Activated T-helper 17 cell treated with anti-CD3 and anti-CD28 coated beads, Interleukin-2, amount 50 U/mL, for 72 hours (primary cell): Measurements from ENCODE around the gene PHACTR4. TPM values are rescaled to one million over a fixed set of nuclear protein-coding genes. Genes with fewer than 3 reads are reported as not detected.
"Not testable (repeated sequence)": the region's sequence is repeated elsewhere in the genome, so short reads cannot be mapped to it uniquely, and the experiment has no call there.

Source experiments
- ATAC-seq: fragments of 150-1000 bp; cut with Tn5 transposase; replicated peaks from 2 replicates; pipeline ENCODE4 v1.10.0; 2021; ENCODE audit warnings: mild to moderate bottlenecking, moderate library complexity
- H3K27ac Mint-ChIP-seq: one replicate; pipeline ENCODE4 v1.8.0; 2022; ENCODE audit warnings: mixed read lengths
- H3K27me3 Mint-ChIP-seq: one replicate; pipeline ENCODE4 v1.8.0; 2022; ENCODE audit warnings: mixed read lengths
- H3K36me3 Mint-ChIP-seq: one replicate; pipeline ENCODE4 v1.8.0; 2022; ENCODE audit warnings: low read depth, mild to moderate bottlenecking, mixed read lengths
- H3K4me1 Mint-ChIP-seq: one replicate; pipeline ENCODE4 v1.8.0; 2022; ENCODE audit warnings: mixed read lengths
- H3K4me3 Mint-ChIP-seq: one replicate; pipeline ENCODE4 v1.8.0; 2022; ENCODE audit warnings: mild to moderate bottlenecking, mixed read lengths
- H3K9me3 Mint-ChIP-seq: one replicate; pipeline ENCODE4 v1.8.0; 2022; ENCODE audit warnings: mixed read lengths
- total RNA-seq, 2 donors: library from RNA; stranded (reverse); gene quantifications; one replicate each; pipeline ENCODE4 v1.2.3, GENCODE V29; 2022

PHACTR4 gene
- total RNA-seq, 2 donors from 2014 or later: 25.6 to 29.3 TPM

DNA sequence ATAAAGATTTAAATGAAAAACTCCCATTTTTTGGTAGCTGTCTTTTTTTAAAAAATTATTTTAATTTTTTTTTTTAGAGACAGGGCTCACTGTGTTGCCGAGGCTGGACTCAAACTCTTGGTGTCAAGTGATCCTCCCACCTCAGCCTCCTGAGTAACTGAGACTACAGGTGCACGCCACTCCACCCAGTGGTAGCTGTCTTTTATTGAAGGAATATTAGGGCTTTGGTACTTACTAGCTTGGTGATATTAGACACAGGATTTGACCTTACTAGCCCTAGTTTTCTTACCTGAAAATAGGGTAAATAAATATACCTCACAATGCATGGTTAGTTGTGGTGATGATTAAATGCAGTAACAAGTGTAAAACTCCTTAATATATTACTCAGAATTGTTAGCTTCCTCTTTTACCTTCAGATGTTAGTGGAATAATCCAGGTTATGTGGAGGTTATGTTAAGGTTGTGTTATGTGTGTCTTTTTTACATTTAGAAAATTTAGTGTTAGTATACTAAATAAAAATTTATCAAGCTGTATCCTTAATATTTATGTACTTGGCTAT lies 66.8 kb downstream of the PHACTR4 start:
- no peak for ATAC-seq
- Mint-ChIP-seq H3K4me3 (no peak overlapping the region), H3K27me3 (no peaks in the 10 kb centered on the region)

DNA sequence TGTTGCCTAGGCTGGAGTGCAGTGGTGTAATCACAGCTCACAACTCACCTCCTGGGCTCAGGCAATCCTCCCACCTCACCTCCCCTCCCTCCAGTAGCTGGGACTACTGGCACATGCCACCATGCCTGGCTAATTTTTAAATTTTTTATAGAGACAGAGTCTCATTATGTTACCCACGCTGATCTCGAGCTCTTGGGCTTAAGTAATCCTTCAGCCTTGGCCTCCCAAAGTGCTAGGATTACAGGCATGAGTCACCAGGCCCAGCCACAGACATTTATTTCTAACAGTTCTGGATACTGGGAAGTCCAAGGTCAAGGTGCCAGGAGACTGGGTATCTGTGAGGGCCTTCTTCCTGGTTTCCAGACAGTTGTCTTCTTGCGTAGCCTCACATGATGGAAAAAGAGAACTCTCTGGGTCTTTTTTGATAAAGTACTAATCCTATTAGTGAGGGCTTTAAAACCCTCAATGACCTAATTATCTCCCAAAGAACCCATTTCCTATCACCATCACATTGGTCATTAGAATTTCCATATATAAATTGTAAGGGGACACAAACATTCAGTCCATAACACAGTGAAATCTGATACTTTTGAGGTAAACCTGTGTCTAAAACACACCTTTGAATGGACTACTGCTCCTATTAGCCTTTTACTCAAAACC lies 67.9 kb downstream of the PHACTR4 start:
- H3K27ac Mint-ChIP-seq: no peak overlapping the region
- no peaks in the 10 kb centered on the region for H3K4me1 Mint-ChIP-seq
- H3K27me3 Mint-ChIP-seq: no peaks in the 10 kb centered on the region
- no peaks in the 10 kb centered on the region for H3K36me3 Mint-ChIP-seq
- no peak overlapping the region for H3K4me3 Mint-ChIP-seq
- no peak for ATAC-seq
- no peaks in the 10 kb centered on the region for H3K9me3 Mint-ChIP-seq

More for the DNA sequence above, 66.8 kb downstream of the PHACTR4 start:
- Mint-ChIP-seq H3K4me1 (no peaks in the 10 kb centered on the region), H3K9me3 (no peaks in the 10 kb centered on the region), H3K27ac (no peak overlapping the region), H3K36me3 (no peaks in the 10 kb centered on the region)

DNA sequence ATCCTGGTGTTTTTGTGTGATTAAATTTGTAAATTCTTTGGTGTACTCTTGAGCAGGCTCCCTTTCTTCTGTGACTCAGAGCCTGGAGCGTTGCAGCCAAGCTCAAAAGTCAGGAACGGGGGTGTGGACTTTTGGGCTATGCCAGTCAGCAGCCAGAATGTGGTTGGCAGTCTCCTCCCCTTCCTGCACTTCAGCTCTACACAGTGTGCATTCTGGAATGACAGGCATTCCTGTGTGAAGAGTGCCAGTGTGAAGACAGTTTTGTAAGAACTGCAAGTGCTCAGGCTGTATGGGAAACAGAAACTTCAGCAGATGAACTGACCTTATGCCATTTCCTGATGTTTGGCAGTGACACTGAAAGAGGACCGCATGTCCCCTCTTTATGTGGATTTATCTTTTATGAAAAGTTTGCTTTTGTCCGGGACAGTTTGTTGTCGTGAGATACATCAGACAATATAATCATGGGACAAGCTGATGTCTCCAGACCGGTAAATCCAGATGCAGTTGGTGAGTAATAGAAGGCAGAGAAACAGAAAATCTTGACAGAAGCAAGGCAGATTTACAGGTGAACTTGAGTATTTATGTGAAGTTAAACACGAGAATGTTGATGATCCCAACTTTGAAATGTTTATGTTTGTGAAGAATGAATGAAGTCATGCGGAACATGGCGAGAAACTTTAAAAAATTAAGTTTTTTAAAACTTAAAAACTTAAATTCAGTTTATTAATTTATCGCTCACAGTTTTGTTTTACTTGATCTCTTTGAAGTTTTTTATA lies 68.6 kb downstream of the PHACTR4 start:
- H3K27me3 Mint-ChIP-seq: no peaks in the 10 kb centered on the region
- H3K9me3 Mint-ChIP-seq: no peaks in the 10 kb centered on the region
- H3K4me3 Mint-ChIP-seq: no peak overlapping the region
- H3K4me1 Mint-ChIP-seq: no peaks in the 10 kb centered on the region
- ATAC-seq: peak; percentile 55
- H3K36me3 Mint-ChIP-seq: no peaks in the 10 kb centered on the region
- H3K27ac Mint-ChIP-seq: no peak overlapping the region

DNA sequence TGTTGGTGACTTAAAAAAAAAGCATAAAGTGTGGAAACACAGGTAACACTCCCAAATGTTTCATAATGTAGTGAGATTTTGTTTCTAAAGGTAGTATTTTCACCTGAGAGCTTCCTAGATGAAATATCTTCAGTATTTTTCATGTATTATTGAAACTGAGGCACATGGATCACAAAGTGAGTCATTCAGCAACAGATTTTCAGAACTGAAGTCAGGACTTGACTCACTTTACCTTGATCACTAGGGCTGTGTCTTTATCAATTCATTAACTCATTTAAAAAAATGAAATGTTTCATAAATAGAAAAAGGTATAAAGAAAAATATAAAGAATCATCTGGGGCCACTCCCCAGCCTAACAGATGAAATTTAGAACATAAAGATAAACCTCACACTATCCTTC lies 69.8 kb downstream of the PHACTR4 start:
- ATAC-seq: peak; percentile 83
- H3K4me1 Mint-ChIP-seq: no peaks in the 10 kb centered on the region

GRCh38 chr1:28441674-28442073 lies 72.1 kb downstream of the PHACTR4 start:
- H3K4me1 Mint-ChIP-seq: no peaks in the 10 kb centered on the region
- H3K9me3 Mint-ChIP-seq: no peaks in the 10 kb centered on the region
- no peaks in the 10 kb centered on the region for H3K36me3 Mint-ChIP-seq
- no peak overlapping the region for H3K4me3 Mint-ChIP-seq
- H3K27me3 Mint-ChIP-seq: no peaks in the 10 kb centered on the region
- ATAC-seq: no peak
- no peak overlapping the region for H3K27ac Mint-ChIP-seq

More for the DNA sequence above, 69.8 kb downstream of the PHACTR4 start:
- Mint-ChIP-seq H3K27ac (peak overlapping the region; percentile 68), H3K9me3 (no peaks in the 10 kb centered on the region), H3K27me3 (no peaks in the 10 kb centered on the region), H3K36me3 (no peaks in the 10 kb centered on the region), H3K4me3 (no peak overlapping the region)

GRCh38 chr1:28443550-28443949 lies 74.0 kb downstream of the PHACTR4 start:
- no peak overlapping the region for H3K4me3 Mint-ChIP-seq
- no peaks in the 10 kb centered on the region for H3K27me3 Mint-ChIP-seq
- ATAC-seq: no peak
- no peak overlapping the region for H3K27ac Mint-ChIP-seq
- peaks cover 7% of the 10 kb centered on the region for H3K4me1 Mint-ChIP-seq
- no peaks in the 10 kb centered on the region for H3K36me3 Mint-ChIP-seq
- no peaks in the 10 kb centered on the region for H3K9me3 Mint-ChIP-seq

DNA sequence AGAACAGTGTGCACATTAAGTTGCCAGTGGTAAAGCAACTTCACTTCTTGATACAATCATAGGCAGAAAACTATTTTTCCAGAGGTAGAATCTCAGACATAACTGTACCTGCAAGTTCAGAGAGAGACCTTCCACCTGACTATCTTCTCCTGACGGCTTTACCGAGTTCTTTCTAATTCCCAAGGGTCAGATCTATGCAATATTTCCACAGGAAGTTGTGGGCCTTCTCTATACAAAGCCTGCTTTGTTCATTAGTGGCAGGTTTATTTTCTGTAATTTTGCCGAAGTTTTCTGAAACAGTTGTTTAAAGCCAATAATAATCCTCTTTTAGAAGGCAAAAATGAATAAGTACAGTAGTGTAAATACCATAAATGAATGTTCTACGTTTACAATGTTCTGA lies 78.1 kb downstream of the PHACTR4 start:
- no peaks in the 10 kb centered on the region for H3K36me3 Mint-ChIP-seq
- peaks cover 12% of the 10 kb centered on the region for H3K4me1 Mint-ChIP-seq
- H3K4me3 Mint-ChIP-seq: no peak overlapping the region
- H3K27me3 Mint-ChIP-seq: no peaks in the 10 kb centered on the region
- H3K27ac Mint-ChIP-seq: peak overlapping the region; percentile 54
- no peak for ATAC-seq
- H3K9me3 Mint-ChIP-seq: no peaks in the 10 kb centered on the region

GRCh38 chr1:28448094-28448611 lies 78.6 kb downstream of the PHACTR4 start:
- H3K4me3 Mint-ChIP-seq, H3K27me3 Mint-ChIP-seq, H3K36me3 Mint-ChIP-seq, ATAC-seq, H3K9me3 Mint-ChIP-seq: not testable (repeated sequence)
- Mint-ChIP-seq H3K4me1 (peaks cover 12% of the 10 kb centered on the region), H3K27ac (peak overlapping the region; percentile 54)

- no peaks in the 10 kb centered on the region for H3K9me3 Mint-ChIP-seq
- ATAC-seq: peak; percentile 99
Measured at GRCh38 chr1:28449904-28450303, 80.4 kb downstream of the PHACTR4 start.

GRCh38 chr1:28450561-28450960 lies 81.0 kb downstream of the PHACTR4 start:
- ATAC-seq: no peak
- H3K27ac Mint-ChIP-seq: no peak overlapping the region
- peak overlapping the region; percentile 35 for H3K4me3 Mint-ChIP-seq
- H3K4me1 Mint-ChIP-seq: peaks cover 15% of the 10 kb centered on the region
- no peaks in the 10 kb centered on the region for H3K9me3 Mint-ChIP-seq
- no peaks in the 10 kb centered on the region for H3K27me3 Mint-ChIP-seq
- H3K36me3 Mint-ChIP-seq: no peaks in the 10 kb centered on the region

More at GRCh38 chr1:28449904-28450303, 80.4 kb downstream of the PHACTR4 start:
- H3K4me1 Mint-ChIP-seq: peaks cover 12% of the 10 kb centered on the region
- H3K27me3 Mint-ChIP-seq: no peaks in the 10 kb centered on the region
- no peaks in the 10 kb centered on the region for H3K36me3 Mint-ChIP-seq
- peak overlapping the region; percentile 35 for H3K4me3 Mint-ChIP-seq
- H3K27ac Mint-ChIP-seq: peak overlapping the region; percentile 74

GRCh38 chr1:28451011-28451410 lies 81.5 kb downstream of the PHACTR4 start:
- peak overlapping the region; percentile 35 for H3K4me3 Mint-ChIP-seq
- peaks cover 19% of the 10 kb centered on the region for H3K4me1 Mint-ChIP-seq
- H3K27me3 Mint-ChIP-seq: no peaks in the 10 kb centered on the region
- H3K36me3 Mint-ChIP-seq: no peaks in the 10 kb centered on the region
- no peak for ATAC-seq
- H3K9me3 Mint-ChIP-seq: no peaks in the 10 kb centered on the region
- no peak overlapping the region for H3K27ac Mint-ChIP-seq

DNA sequence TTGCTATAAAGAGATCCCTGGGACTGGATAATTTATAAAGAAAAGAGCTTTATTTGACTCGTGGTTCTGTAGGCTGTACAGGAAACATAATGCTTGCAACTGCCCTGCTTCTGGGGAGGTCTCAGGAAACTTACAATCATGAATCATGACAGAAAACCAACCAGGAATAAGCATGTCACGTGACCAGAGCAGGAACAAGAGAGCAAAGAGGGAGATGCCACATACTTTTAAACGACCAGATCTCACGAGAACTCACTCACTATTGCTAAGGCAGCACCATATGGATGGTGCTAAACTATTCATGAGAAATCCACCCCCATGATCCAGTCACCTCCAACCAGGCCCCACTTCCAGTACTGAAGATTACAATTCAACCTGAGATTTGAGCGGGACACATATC lies 86.5 kb downstream of the PHACTR4 start:
- peak overlapping the region; percentile 25 for H3K4me3 Mint-ChIP-seq
- peaks cover 10% of the 10 kb centered on the region for H3K4me1 Mint-ChIP-seq
- H3K9me3 Mint-ChIP-seq: no peaks in the 10 kb centered on the region
- peak; percentile 65 for ATAC-seq
- H3K27me3 Mint-ChIP-seq: no peaks in the 10 kb centered on the region
- H3K36me3 Mint-ChIP-seq: peaks cover 25% of the 10 kb centered on the region
- peak overlapping the region; percentile 61 for H3K27ac Mint-ChIP-seq

GRCh38 chr1:28457678-28458077 lies 88.1 kb downstream of the PHACTR4 start:
- Mint-ChIP-seq H3K27me3 (no peaks in the 10 kb centered on the region), H3K4me3 (no peak overlapping the region), H3K4me1 (peaks cover 16% of the 10 kb centered on the region), H3K36me3 (peaks cover 25% of the 10 kb centered on the region), H3K9me3 (no peaks in the 10 kb centered on the region), H3K27ac (peak overlapping the region; percentile 5)
- no peak for ATAC-seq

GRCh38 chr1:28458237-28459228 lies 89.0 kb downstream of the PHACTR4 start:
- Mint-ChIP-seq H3K27me3 (no peaks in the 10 kb centered on the region), H3K27ac (no peak overlapping the region), H3K9me3 (no peaks in the 10 kb centered on the region), H3K36me3 (peaks cover 28% of the 10 kb centered on the region), H3K4me1 (peaks cover 16% of the 10 kb centered on the region), H3K4me3 (no peak overlapping the region)
- no peak for ATAC-seq
